GDM1 (cell line): ENCODE measurements around the gene CCNJL.

Experiments used
- DNase-seq: peaks from one replicate; lab custom pipeline; 2025; lab: John Stamatoyannopoulos, UW

Gene CCNJL

GRCh38 chr5:160221082-160221481 lies 91.3 kb downstream of the CCNJL start:
- DNase-seq: no peak

DNA sequence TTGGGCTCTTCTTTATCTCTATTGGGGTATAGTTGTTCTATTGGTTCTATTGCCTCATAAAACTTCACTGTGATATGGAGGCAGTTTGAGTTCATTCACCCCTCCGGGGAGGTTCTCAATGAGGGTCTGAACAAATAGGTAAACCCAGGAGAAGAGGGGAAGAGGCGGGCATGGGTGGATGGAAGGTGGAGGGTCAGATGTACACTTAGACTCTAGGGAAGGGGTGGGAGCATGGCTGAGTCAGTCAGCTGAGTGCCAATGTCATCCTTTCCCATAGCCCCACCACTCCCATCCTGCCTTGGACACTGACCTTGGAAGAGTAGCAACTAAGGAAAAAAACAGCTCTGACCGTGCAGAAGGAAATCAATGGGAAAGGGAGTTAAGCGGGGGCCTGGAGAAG lies 93.0 kb downstream of the CCNJL start:
- no peak for DNase-seq

GRCh38 chr5:160213537-160213936 lies 98.8 kb downstream of the CCNJL start:
- DNase-seq: no peak

DNA sequence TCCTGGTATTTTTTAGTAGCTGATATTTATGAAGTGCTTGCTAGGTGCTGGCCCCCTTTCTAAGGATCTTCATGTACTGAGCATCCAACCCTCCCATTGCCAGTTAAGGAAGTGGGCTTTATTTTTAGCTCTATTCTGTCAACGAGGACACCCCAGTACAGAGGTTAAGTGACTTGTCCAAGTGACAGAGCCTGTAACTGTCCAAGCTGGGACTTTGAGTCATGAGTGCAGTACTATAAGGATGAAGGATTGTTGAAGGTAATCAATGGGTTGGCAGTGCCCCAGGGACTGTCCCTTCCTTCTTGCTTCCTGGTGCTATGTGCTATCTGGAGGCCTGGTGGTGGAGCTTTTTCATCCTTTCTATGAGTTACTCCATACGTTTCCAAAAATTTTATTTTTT lies 101.0 kb downstream of the CCNJL start:
- no peak for DNase-seq

GRCh38 chr5:160210606-160211005 lies 101.8 kb downstream of the CCNJL start:
- DNase-seq: no peak

DNA sequence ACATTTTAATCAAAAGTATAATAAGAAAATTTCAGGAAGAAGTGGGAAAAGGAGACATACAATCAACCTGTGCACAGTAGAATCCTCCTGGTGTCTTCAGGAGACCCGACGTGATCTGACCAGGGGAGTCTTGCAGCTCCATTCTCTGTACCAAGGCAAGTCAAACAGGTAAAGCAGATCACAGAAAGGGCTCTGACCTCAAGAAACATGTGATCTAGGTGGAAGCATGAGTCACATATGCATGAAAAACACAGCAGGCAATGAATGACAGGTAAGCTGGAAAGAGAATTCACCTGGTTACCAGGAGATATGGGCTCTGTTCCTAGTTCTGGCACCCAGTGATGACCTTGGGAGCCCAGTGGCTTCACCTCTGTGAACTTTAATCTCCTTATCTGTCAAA lies 102.4 kb downstream of the CCNJL start:
- no peak for DNase-seq

- DNase-seq: no peak
These were observed 105.3 kb downstream of the CCNJL start for GRCh38 chr5:160207061-160207460.
